Choroid plexus epithelial cell (primary cell): ENCODE results near the gene ACO2.
"Not testable (repeated sequence)": the region's sequence is repeated elsewhere in the genome, so short reads cannot be mapped to it uniquely, and the experiment has no call there.

ENCODE experiments used
- DNase-seq: peaks from one replicate; pipeline ENCODE4 v3.0.0-alpha.2; 2010; ENCODE audit warnings: low read depth
- H3K4me3 ChIP-seq: 2 replicates; pipeline ENCODE4 v1.5.1; 2011; ENCODE audit warnings: low read depth, mild to moderate bottlenecking, control low read depth, low read length, moderate library complexity
- TF ChIP-seq, protein P1 (sequence below): conservative IDR thresholded peaks from 2 replicates; pipeline ENCODE4 v1.5.1; 2011; ENCODE audit warnings: low read depth, mild to moderate bottlenecking, control low read depth, inconsistent platforms, low read length, moderate library complexity

ACO2 gene

DNA sequence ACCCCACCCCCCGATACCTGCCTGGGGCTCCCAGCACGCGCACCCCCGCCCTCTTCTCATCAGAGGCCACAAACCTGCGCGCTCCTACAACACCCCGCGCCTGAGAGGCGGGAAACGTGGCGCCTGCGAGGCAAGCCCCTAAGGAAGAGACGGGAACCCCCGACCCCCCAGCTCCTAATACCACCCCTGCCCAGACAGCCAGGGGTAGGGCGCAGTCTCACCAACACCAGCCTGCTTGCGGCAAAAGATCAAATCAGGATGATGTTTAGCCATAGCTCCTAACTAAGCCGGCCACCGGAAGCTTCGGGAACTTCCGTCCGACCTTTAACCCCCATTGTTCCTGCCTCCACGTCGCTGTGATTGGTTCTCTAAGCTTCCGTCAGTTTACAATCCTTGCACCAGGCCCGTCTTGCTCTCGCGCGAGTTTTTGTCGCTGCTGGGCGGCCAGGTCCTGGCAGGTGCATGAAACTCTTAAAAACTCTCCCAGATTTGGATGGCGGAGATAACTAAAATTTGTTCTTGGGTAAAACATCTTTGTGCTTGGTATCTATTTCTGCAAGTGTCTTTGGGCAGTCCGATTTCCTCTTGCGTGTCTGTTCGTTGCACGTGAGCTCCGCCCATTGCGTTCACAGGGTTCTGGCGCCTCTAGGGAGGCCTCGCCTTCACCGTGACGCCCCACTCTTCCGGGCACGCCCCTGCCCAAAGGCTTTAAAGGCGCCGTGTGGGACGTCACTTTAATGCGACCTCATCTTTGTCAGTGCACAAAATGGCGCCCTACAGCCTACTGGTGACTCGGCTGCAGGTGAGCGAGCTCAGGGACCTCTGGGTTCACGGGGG, at the start of gene ACO2, which contains the start of gene PHF5A:
Gene ACO2 (plus strand): TSS at position 737 of the 837 bp plus-strand sequence. CDS start 30 bp downstream, at position 767.
Gene PHF5A (minus strand): TSS at position 312 of the 837 bp plus-strand sequence. CDS start 39 bp downstream, at position 273.
- DNase-seq, result peak; percentile 99
- TF ChIP-seq, protein P1, sequence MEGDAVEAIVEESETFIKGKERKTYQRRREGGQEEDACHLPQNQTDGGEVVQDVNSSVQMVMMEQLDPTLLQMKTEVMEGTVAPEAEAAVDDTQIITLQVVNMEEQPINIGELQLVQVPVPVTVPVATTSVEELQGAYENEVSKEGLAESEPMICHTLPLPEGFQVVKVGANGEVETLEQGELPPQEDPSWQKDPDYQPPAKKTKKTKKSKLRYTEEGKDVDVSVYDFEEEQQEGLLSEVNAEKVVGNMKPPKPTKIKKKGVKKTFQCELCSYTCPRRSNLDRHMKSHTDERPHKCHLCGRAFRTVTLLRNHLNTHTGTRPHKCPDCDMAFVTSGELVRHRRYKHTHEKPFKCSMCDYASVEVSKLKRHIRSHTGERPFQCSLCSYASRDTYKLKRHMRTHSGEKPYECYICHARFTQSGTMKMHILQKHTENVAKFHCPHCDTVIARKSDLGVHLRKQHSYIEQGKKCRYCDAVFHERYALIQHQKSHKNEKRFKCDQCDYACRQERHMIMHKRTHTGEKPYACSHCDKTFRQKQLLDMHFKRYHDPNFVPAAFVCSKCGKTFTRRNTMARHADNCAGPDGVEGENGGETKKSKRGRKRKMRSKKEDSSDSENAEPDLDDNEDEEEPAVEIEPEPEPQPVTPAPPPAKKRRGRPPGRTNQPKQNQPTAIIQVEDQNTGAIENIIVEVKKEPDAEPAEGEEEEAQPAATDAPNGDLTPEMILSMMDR, result no peak
- peak within 1 kb of the TSS; percentile 99 for H3K4me3 ChIP-seq

DNA sequence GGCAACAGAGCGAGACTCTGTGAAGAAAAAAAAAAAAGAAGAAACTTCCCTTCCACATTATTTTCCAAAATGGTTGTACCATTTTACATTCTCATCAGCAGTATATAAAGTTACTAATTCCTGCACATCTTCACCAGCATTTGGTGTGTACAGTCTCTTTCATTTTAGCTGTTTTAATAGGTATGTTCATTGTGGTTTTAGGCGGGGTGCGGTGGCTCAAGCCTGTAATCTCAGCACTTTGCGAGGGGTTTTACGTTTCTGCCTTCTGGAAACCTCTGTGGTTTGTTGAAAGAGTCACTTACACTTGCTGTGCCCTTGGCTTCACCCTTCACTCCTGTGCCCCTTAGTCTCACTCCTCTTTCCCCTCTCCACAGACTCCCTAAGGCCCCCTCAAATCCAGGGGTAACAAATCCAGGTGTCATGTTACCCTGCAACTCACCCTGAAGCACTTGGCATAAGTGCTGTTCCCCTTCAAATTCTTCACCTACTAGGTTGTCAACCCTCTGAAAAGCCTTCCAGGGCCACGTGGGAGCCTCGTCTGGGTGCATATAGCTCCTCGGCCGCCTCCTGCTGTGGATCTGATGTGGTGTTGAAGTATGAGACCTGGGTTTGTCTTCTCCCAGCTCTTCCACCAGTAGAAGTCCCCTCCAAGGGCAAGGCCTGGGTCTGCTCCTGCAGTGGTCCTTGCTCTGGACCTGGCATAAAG, 43.1 kb upstream of the ACO2 start:
- no peak overlapping the region for H3K4me3 ChIP-seq
- DNase-seq, result no peak
- TF ChIP-seq, protein P1, result no peak

DNA sequence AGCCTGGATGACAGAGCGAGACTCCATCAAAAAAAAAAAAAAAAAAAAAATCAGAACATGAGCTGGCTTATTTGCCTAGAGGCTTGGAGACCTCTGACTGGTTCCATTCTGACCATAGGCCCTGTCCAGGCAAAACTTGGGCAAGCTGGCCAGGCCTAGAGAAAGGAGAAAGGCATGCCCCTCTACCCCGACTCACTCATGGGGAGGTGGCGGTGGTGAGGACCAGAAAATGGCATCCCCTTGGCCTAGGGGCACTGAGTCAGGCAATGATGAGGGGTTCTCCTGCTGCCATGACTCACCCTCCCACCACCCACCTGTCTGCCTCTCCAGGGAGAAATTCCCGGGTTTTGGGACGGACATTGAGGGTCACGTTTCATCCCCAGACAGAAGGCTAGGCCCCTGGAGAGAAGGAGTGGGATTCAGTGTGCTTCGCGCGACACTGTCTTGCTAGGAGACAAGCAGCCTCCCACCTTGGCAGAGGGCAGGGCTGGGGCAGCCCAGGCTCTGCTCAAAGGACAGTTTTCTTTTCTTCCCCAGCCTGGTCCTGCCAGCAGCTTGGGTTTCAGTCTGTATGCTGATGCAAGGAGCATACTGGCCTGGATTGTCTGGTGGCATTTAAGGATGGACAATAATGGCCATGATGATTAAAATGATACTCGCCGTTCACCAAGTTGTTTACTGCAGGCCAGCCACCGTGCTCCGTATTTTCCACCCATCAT, 39.5 kb upstream of the ACO2 start:
- no peak for DNase-seq
- H3K4me3 ChIP-seq, result no peak overlapping the region
- TF ChIP-seq, protein P1, result no peak

DNA sequence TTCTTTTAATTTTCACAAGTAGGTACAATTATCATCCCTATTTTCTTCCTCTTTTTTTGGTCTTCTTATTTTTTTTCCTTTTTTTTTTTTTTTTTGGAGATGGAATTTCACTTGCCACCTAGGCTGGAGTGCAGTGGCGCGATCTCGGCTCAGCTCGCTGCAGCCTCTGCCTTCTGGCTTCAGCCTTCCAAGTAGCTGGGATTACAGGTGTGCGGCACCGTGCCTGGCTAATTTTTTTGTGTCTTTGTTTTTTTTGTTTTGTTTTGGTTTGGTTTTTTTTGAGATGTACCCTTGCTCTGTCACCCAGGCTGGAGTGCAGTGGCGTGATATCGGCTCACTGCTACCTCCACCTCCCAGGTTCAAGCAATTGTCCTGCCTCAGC, 39.0 kb upstream of the ACO2 start:
- no peak for DNase-seq
- no peak overlapping the region for H3K4me3 ChIP-seq
- TF ChIP-seq, protein P1, result no peak

DNA sequence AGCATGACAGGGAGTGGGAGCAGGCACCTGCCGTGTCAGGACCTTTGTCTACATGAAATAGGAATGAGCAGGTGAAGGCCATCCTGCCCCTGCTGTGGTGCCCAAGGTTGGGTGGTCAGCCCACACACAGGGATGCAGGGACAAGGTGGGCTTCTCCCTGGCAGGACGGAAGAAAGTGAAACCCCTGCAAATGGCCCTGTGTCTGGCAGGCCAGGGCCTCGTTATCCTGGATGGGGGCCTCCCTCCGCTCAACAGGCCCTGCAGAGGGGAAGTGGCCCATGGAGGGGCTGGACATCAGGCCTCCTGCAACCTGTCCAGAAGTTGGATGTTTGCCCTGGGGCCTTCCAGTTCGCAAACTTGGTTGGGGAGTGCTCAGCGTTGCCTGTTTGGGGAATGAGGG, 37.3 kb upstream of the ACO2 start:
- no peak for DNase-seq
- no peak overlapping the region for H3K4me3 ChIP-seq
- TF ChIP-seq, protein P1, result no peak

DNA sequence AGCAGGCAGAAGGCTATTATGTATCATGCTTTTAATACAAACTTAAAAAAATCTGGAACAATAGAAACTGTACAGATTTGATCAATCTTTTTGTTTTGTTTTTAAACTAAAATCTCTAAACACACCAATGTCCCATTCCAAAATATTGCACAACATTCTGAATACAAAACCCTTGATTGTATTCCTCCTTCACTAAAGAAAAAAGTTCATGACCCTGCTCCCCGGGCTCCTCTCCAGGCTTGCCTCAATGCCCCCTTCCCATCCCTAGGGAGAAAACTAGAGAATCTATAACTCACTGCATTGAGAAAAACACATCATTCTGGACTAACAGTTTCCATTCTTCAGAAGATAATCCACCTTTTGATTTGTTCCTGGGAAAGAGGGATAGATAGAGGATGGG, 35.4 kb upstream of the ACO2 start:
- not testable (repeated sequence) for H3K4me3 ChIP-seq, DNase-seq

DNA sequence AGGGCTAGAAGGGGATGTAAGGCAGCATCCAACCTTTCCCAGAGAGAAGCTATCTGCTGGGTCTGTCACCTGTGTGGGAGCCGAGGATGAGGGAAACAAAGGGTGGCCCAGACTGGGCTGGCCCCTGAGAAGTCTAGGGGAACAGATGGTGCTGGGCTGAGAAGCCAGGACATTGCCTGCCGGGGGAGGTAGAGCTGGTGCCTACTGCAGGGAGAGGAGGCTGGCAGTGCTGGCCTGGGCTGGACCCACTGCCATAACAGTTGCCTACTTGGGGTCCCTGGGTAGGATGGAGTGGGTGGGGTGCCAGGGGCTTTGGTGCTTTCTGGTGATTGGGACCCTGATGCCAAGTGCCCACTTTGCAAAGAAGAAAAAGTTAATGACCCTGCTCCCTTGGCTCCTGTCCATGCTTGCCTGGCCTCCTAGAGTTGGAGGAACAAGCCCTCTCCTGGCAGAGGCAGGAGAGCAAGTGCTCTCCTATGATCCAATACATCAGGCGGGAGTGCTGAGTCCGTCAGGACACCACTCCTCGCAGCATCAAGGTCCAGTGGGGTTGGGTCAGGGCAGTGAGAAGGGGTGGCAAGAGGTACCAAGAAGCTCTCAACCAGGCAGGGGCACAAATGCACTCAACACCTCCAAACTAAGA, 34.4 kb upstream of the ACO2 start:
- H3K4me3 ChIP-seq, DNase-seq: not testable (repeated sequence)
